NT2/D1 (cell line): ENCODE measurements around the gene MAST4.

Experiments
- DNase-seq: peaks from one replicate; pipeline ENCODE4 v3.0.0-alpha.2; 2011; ENCODE audit warnings: low read depth, low spot score
- H3K27me3 ChIP-seq: 2 replicates; pipeline ENCODE4 v1.6.0; 2011; ENCODE audit warnings: mild to moderate bottlenecking; ENCODE audit not compliant: insufficient read length, insufficient read depth
- H3K36me3 ChIP-seq: 2 replicates; pipeline ENCODE4 v1.6.1; 2011; ENCODE audit warnings: mild to moderate bottlenecking, low read length, mixed read lengths; ENCODE audit not compliant: insufficient read depth, insufficient read length
- H3K4me1 ChIP-seq: 2 replicates; pipeline ENCODE4 v1.5.1; 2011; ENCODE audit not compliant: insufficient read depth, insufficient read length
- H3K4me3 ChIP-seq: 2 replicates; pipeline ENCODE4 v1.5.1; 2011; ENCODE audit warnings: low read depth; ENCODE audit not compliant: insufficient read length
- H3K9ac ChIP-seq: 2 replicates; pipeline ENCODE4 v1.6.0; 2011; ENCODE audit warnings: low read depth; ENCODE audit not compliant: insufficient read length
- H3K9me3 ChIP-seq: 2 replicates; pipeline ENCODE4 v1.5.1; 2011; ENCODE audit warnings: mild to moderate bottlenecking, low read length; ENCODE audit not compliant: insufficient read depth
- SUZ12 ChIP-seq: IDR thresholded peaks from 2 replicates; pipeline ENCODE4 v1.6.1; 2011; ENCODE audit not compliant: insufficient read length, insufficient read depth; ENCODE audit errors: extremely low read depth
- YY1 ChIP-seq: IDR thresholded peaks from 2 replicates; pipeline ENCODE4 v1.6.1; 2011; ENCODE audit not compliant: insufficient read length, insufficient read depth
- ZNF274 ChIP-seq: IDR thresholded peaks from 2 replicates; pipeline ENCODE4 v1.6.1; 2011; ENCODE audit warnings: mild to moderate bottlenecking, low read depth, low read length

MAST4 gene

DNA sequence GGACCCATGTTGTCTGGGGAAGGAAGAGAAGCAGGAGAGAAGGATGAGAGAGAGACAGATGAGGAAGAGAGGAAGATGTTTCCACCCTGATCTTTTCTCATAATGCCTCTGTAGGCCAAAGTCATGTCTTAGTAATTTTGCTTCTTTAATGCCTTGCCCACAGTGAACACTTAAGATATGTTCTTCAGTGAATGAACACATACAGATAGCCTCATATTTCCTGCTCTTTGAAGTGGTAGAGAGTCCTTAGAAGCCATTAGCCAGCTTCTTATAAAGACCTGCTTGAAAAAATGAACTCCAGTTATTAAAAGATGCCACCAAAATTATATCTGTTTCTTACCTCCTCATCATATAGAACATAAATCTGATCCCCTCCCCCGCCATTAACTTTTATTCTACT is 356.0 kb downstream of the MAST4 start:
- no peak for TF ChIP-seq YY1
- no peak for TF ChIP-seq ZNF274
- TF ChIP-seq SUZ12, result no peak
- Histone ChIP-seq H3K4me1 (no peaks in the 10 kb centered on the region), H3K9ac (no peak overlapping the region), H3K27me3 (no peaks in the 10 kb centered on the region), H3K36me3 (no peaks in the 10 kb centered on the region), H3K9me3 (no peaks in the 10 kb centered on the region), H3K4me3 (no peak overlapping the region)
- no peak for DNase-seq

GRCh38 chr5:66956439-66956838 is 360.2 kb downstream of the MAST4 start:
- TF ChIP-seq YY1, result no peak
- TF ChIP-seq ZNF274, result no peak
- no peak for TF ChIP-seq SUZ12
- Histone ChIP-seq H3K4me1 (peaks cover 2% of the 10 kb centered on the region), H3K9ac (no peak overlapping the region), H3K27me3 (no peaks in the 10 kb centered on the region), H3K9me3 (no peaks in the 10 kb centered on the region), H3K4me3 (no peak overlapping the region), H3K36me3 (no peaks in the 10 kb centered on the region)
- no peak for DNase-seq

DNA sequence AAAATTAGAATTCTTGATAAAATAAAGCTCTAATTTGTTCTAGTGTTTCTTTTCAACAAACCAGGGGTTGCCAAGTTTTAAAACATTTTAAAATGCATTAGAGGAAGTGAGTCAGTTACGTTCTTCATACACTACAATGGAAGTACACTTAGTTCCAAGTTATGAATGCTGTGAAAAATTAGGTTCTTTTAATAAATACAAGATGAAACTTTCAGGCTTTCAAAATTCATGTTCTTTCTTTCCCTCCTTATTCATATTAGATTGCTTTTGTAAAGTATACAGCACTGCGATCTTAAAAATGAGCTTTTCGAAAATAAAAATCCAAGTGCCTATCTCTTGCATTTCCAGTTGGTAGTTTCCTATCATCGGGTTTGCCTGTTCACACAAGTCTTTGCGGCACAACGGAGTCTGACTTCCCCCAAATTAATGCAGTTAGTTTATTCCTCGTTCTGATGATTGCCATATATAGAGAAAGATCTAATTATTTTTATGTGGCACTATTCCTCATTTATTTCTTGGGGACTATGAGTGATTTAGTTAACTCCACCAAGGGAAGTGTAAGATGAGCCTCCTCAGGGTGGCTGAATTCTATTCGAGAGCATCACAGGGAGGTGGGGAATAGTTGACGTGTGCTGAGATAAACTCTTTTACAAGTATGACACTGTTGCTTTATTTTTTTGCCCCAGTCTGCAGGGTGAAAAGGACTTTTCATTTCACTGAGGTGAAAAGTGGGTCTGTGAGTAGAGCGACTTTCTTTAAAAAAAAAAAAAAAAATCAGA is 362.2 kb downstream of the MAST4 start:
- Histone ChIP-seq H3K4me3 (no peak overlapping the region), H3K27me3 (no peaks in the 10 kb centered on the region), H3K9ac (no peak overlapping the region), H3K9me3 (no peaks in the 10 kb centered on the region), H3K36me3 (no peaks in the 10 kb centered on the region), H3K4me1 (peaks cover 2% of the 10 kb centered on the region)
- no peak for DNase-seq
- TF ChIP-seq YY1 (no peak), ZNF274 (no peak), SUZ12 (no peak)

GRCh38 chr5:66958980-66959641 is 362.9 kb downstream of the MAST4 start:
- H3K9me3 ChIP-seq, result no peaks in the 10 kb centered on the region
- no peak for DNase-seq
- no peak overlapping the region for H3K9ac ChIP-seq

GRCh38 chr5:66959653-66960052 is 363.5 kb downstream of the MAST4 start:
- TF ChIP-seq SUZ12, result no peak
- TF ChIP-seq ZNF274, result no peak
- no peak for TF ChIP-seq YY1
- H3K27me3 ChIP-seq, result no peaks in the 10 kb centered on the region
- H3K9ac ChIP-seq, result no peak overlapping the region
- no peak overlapping the region for H3K4me3 ChIP-seq
- no peaks in the 10 kb centered on the region for H3K36me3 ChIP-seq
- no peak for DNase-seq
- peaks cover 2% of the 10 kb centered on the region for H3K4me1 ChIP-seq
- no peaks in the 10 kb centered on the region for H3K9me3 ChIP-seq

More at GRCh38 chr5:66958980-66959641, 362.9 kb downstream of the MAST4 start:
- no peak for TF ChIP-seq YY1
- no peak for TF ChIP-seq ZNF274
- no peak for TF ChIP-seq SUZ12
- H3K4me1 ChIP-seq, result peaks cover 2% of the 10 kb centered on the region
- H3K27me3 ChIP-seq, result no peaks in the 10 kb centered on the region
- H3K36me3 ChIP-seq, result no peaks in the 10 kb centered on the region
- no peak overlapping the region for H3K4me3 ChIP-seq

GRCh38 chr5:66960369-66961137 is 364.4 kb downstream of the MAST4 start:
- H3K4me1 ChIP-seq, result peaks cover 2% of the 10 kb centered on the region
- no peaks in the 10 kb centered on the region for H3K9me3 ChIP-seq
- TF ChIP-seq YY1 (no peak), SUZ12 (no peak), ZNF274 (no peak)
- DNase-seq, result no peak
- no peaks in the 10 kb centered on the region for H3K27me3 ChIP-seq
- no peaks in the 10 kb centered on the region for H3K36me3 ChIP-seq
- H3K4me3 ChIP-seq, result no peak overlapping the region
- H3K9ac ChIP-seq, result no peak overlapping the region

DNA sequence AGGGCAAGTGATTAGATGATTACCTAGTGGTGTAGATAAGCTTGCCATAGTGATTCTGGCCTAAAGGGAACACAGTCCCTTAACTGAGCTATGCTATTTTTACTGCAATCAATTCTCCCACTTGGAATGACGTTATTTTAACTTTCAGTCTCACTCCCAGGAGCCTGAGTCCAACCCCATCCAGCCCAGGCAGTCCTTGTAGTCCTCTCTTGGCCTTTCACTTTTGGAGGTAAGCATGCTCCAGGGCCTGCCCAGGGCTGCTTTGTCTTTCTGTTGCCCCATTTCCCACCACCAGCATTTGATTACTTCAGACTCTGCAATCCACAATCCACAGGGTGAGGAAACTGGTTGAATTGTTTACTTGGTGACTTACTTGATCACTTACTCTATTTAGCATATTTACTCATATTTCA is 367.4 kb downstream of the MAST4 start:
- Histone ChIP-seq H3K4me1 (peaks cover 2% of the 10 kb centered on the region), H3K9me3 (no peaks in the 10 kb centered on the region), H3K4me3 (no peak overlapping the region), H3K9ac (no peak overlapping the region), H3K36me3 (no peaks in the 10 kb centered on the region), H3K27me3 (no peaks in the 10 kb centered on the region)
- TF ChIP-seq SUZ12, result no peak
- no peak for TF ChIP-seq ZNF274
- no peak for TF ChIP-seq YY1
- no peak for DNase-seq
